GM21529 (cell line): ENCODE measurements around the gene LITAF.
"Not testable (repeated sequence)": the region's sequence is repeated elsewhere in the genome, so short reads cannot be mapped to it uniquely, and the experiment has no call there.

Experiments
- ATAC-seq: cut with Tn5 transposase; IDR thresholded peaks from one replicate; pipeline ENCODE4 v1.9.1; 2021; ENCODE audit not compliant: unreplicated experiment

The LITAF gene

GRCh38 chr16:11576427-11577289, 10.1 kb downstream of the LITAF start:
- ATAC-seq, result no peak

- ATAC-seq, result no peak
Measured at GRCh38 chr16:11575223-11575589, 11.5 kb downstream of the LITAF start.

GRCh38 chr16:11572301-11572995, 14.3 kb downstream of the LITAF start:
- no peak for ATAC-seq

GRCh38 chr16:11571549-11571948, 15.2 kb downstream of the LITAF start:
- no peak for ATAC-seq

GRCh38 chr16:11570806-11571205, 15.9 kb downstream of the LITAF start:
- no peak for ATAC-seq

GRCh38 chr16:11570258-11570657, 16.5 kb downstream of the LITAF start:
- ATAC-seq, result no peak

- no peak for ATAC-seq
Measured at GRCh38 chr16:11566398-11566797, 20.3 kb downstream of the LITAF start.

GRCh38 chr16:11565665-11566064, 21.1 kb downstream of the LITAF start:
- ATAC-seq, result no peak

GRCh38 chr16:11564046-11564926, 22.4 kb downstream of the LITAF start:
- ATAC-seq, result no peak

- no peak for ATAC-seq
Measured at GRCh38 chr16:11563493-11564040, 23.2 kb downstream of the LITAF start.

GRCh38 chr16:11562941-11563340, 23.8 kb downstream of the LITAF start:
- ATAC-seq, result no peak

GRCh38 chr16:11562411-11562810, 24.3 kb downstream of the LITAF start:
- no peak for ATAC-seq

GRCh38 chr16:11561856-11562255, 24.9 kb downstream of the LITAF start:
- ATAC-seq, result no peak

GRCh38 chr16:11561454-11561805, 25.3 kb downstream of the LITAF start:
- ATAC-seq, result no peak

GRCh38 chr16:11560701-11561453, 25.8 kb downstream of the LITAF start:
- no peak for ATAC-seq

- not testable (repeated sequence) for ATAC-seq
Measured at GRCh38 chr16:11558308-11558823, 28.4 kb downstream of the LITAF start.

GRCh38 chr16:11557801-11558200, 28.9 kb downstream of the LITAF start:
- no peak for ATAC-seq

- no peak for ATAC-seq
Measured at GRCh38 chr16:11556945-11557720, 29.6 kb downstream of the LITAF start.

GRCh38 chr16:11556214-11556819, 30.4 kb downstream of the LITAF start:
- no peak for ATAC-seq
